HFFc6 (cell line): ENCODE measurements around the gene POU2AF1. TPM values are rescaled to one million over a fixed set of nuclear protein-coding genes. Genes with fewer than 3 reads are reported as not detected.

Source experiments
- DNase-seq: peaks from one replicate; pipeline ENCODE4 v3.0.0-alpha.2; 2018
- H3K27ac Mint-ChIP-seq: 2 replicates; pipeline ENCODE4 v1.8.0; 2020; ENCODE audit warnings: mild to moderate bottlenecking, mixed read lengths
- H3K27me3 Mint-ChIP-seq: 2 replicates; pipeline ENCODE4 v1.8.0; 2021; ENCODE audit warnings: mild to moderate bottlenecking, moderate library complexity, mixed read lengths; ENCODE audit not compliant: insufficient read depth
- H3K36me3 Mint-ChIP-seq: 2 replicates; pipeline ENCODE4 v1.8.0; 2021; ENCODE audit warnings: low read depth, mixed read lengths
- H3K4me1 Mint-ChIP-seq: 2 replicates; pipeline ENCODE4 v1.8.0; 2020; ENCODE audit warnings: low read depth, mixed read lengths
- H3K4me3 Mint-ChIP-seq: 2 replicates; pipeline ENCODE4 v1.8.0; 2020; ENCODE audit warnings: mild to moderate bottlenecking, moderate library complexity, mixed read lengths
- H3K9me3 Mint-ChIP-seq: 2 replicates; pipeline ENCODE4 v1.8.0; 2020; ENCODE audit warnings: mild to moderate bottlenecking, mixed read lengths
- CTCF ChIP-seq: fragments of 200-600 bp; sonication (generic); IDR thresholded peaks from 2 replicates; pipeline ENCODE4 v1.5.0; 2021; ENCODE audit warnings: antibody characterized with exemption, mild to moderate bottlenecking
- total RNA-seq, 6 experiments: library from RNA; stranded (reverse); fragmentation: NEBNext Ultra II Directional; extraction: Animal tissue kit (Norgen Biotek cat#: 25700); gene quantifications; 2 replicates in 1 of 6; 3 replicates in 5 of 6; pipeline ENCODE4 v1.2.3, GENCODE V29; 2021

The POU2AF1 gene
- total RNA-seq, 6 experiments from 2014 or later = not detected

DNA sequence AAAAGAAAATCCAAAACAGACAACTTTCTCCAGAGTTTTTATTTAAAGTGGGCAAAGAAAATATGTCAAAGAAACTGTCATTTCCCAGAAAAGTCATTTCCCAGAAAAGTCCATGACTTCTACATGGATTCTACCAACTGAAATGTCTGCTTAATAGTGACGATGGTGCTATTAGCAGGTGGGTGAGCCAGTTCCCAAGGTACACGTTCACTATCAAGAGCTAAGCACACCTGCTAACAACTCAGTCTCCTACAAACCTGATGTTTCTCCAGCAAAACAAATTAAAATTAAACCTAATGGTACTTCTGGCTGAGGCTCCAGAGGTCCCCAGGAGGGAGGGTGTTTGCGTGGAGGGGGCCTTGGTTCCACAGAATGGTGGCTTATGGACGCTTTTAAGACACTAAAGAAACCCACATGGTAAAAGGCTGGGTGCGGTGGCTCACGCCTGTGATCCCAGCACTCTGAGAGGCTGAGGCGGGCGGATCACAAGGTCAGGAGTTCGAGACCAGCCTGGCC, 26.8 kb downstream of the POU2AF1 start:
- Mint-ChIP-seq H3K36me3 (no peaks in the 10 kb centered on the region), H3K9me3 (no peaks in the 10 kb centered on the region), H3K4me1 (peaks cover 1% of the 10 kb centered on the region), H3K4me3 (no peak overlapping the region), H3K27ac (no peak overlapping the region), H3K27me3 (peaks cover 13% of the 10 kb centered on the region)
- no peak for TF ChIP-seq CTCF
- DNase-seq = no peak

- H3K36me3 Mint-ChIP-seq = no peaks in the 10 kb centered on the region
- H3K27ac Mint-ChIP-seq = no peak overlapping the region
- H3K4me3 Mint-ChIP-seq = no peak overlapping the region
- H3K4me1 Mint-ChIP-seq = peaks cover 8% of the 10 kb centered on the region
- no peak for TF ChIP-seq CTCF
- no peaks in the 10 kb centered on the region for H3K9me3 Mint-ChIP-seq
- no peak for DNase-seq
- H3K27me3 Mint-ChIP-seq = peaks cover 13% of the 10 kb centered on the region
These were observed 27.6 kb downstream of the POU2AF1 start for GRCh38 chr11:111351374-111352055.

DNA sequence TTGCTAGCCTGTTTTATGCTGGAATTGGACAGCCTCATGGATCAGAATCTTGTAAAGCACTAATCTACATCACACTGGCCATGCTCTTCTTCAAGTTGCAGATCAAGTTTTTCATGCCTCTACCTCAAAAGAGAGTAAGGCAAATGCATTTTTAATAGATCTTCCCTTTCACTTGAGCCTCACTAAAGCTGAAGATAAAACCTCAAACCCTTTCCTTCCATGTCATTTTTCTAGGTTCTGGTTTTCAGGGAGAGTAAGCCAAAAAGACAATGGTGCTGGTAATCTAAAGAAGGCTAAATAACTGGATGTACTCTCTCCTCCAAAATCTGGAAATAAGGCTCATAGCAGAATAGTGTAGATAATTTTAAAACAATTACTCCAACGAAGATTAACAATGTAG, 28.3 kb downstream of the POU2AF1 start:
- Mint-ChIP-seq H3K36me3 (no peaks in the 10 kb centered on the region), H3K9me3 (no peaks in the 10 kb centered on the region), H3K4me3 (no peak overlapping the region), H3K27ac (no peak overlapping the region), H3K4me1 (peaks cover 8% of the 10 kb centered on the region), H3K27me3 (peaks cover 14% of the 10 kb centered on the region)
- no peak for TF ChIP-seq CTCF
- DNase-seq = no peak

GRCh38 chr11:111349191-111349695, 29.8 kb downstream of the POU2AF1 start:
- H3K36me3 Mint-ChIP-seq = no peaks in the 10 kb centered on the region
- no peak for TF ChIP-seq CTCF

GRCh38 chr11:111348147-111348546, 30.9 kb downstream of the POU2AF1 start:
- H3K36me3 Mint-ChIP-seq = no peaks in the 10 kb centered on the region
- peaks cover 13% of the 10 kb centered on the region for H3K4me1 Mint-ChIP-seq
- peaks cover 11% of the 10 kb centered on the region for H3K27me3 Mint-ChIP-seq
- TF ChIP-seq CTCF = no peak
- DNase-seq = no peak
- H3K27ac Mint-ChIP-seq = no peak overlapping the region
- H3K4me3 Mint-ChIP-seq = no peak overlapping the region
- no peaks in the 10 kb centered on the region for H3K9me3 Mint-ChIP-seq

More at GRCh38 chr11:111349191-111349695, 29.8 kb downstream of the POU2AF1 start:
- Mint-ChIP-seq H3K4me1 (peaks cover 8% of the 10 kb centered on the region), H3K27me3 (peaks cover 14% of the 10 kb centered on the region), H3K4me3 (no peak overlapping the region), H3K9me3 (no peaks in the 10 kb centered on the region), H3K27ac (no peak overlapping the region)
- no peak for DNase-seq
